ENCODE measurements around the gene GUCA1A.
A peak's percentile ranks its signal among the peaks of the same experiment; 100 is the strongest.

- TF ChIP-seq CTCF (conservative IDR thresholded peaks at IDR 0.05; ENCODE audit: low read length) (peak; percentile 83), EZH2phosphoT487 (IDR thresholded peaks at IDR 0.05; ENCODE audit: borderline replicate concordance, low read depth, low read length) (no peak)
These were observed 36.5 kb upstream of the GUCA1A start for GRCh38 chr6:42136508-42137193.
